BE2C (cell line): ENCODE results near the gene SIL1. TPM values are rescaled to one million over a fixed set of nuclear protein-coding genes. Genes with fewer than 3 reads are reported as not detected.
A peak's percentile ranks its signal among the peaks of the same experiment; 100 is the strongest.

Experiments
- DNase-seq: peaks from one replicate; pipeline ENCODE4 v3.0.0-alpha.2; 2020
- H3K27me3 ChIP-seq: fragments of 250-450 bp; sonication (Bioruptor Pico); 2 replicates; pipeline ENCODE4 v1.5.1; 2020; ENCODE audit warnings: mild to moderate bottlenecking
- H3K36me3 ChIP-seq: fragments of 250-450 bp; sonication (Bioruptor Pico); 2 replicates; pipeline ENCODE4 v1.5.1; 2020; ENCODE audit warnings: mild to moderate bottlenecking
- H3K4me1 ChIP-seq: fragments of 250-450 bp; sonication (Bioruptor Pico); 2 replicates; pipeline ENCODE4 v1.5.1; 2020
- H3K4me3 ChIP-seq: 2 replicates; pipeline ENCODE4 v1.5.1; 2011; ENCODE audit warnings: low read depth, low read length
- H3K9me3 ChIP-seq: fragments of 250-450 bp; sonication (Bioruptor Pico); 2 replicates; pipeline ENCODE4 v1.5.1; 2020
- CTCF ChIP-seq: IDR thresholded peaks from 2 replicates; pipeline ENCODE4 v1.5.1; 2012; ENCODE audit warnings: mild to moderate bottlenecking, low read depth, low read length
- polyA plus RNA-seq: library from polyadenylated mRNA; unstranded; fragments of >200 nt; gene quantifications from one replicate; pipeline ENCODE4 v1.2.1, GENCODE V29; 2012; ENCODE audit warnings: low read depth, missing spikeins; ENCODE audit not compliant: insufficient read length, insufficient read depth

Gene SIL1
- 113 TPM for polyA plus RNA-seq

GRCh38 chr5:139197710-139198669, at the start of gene SIL1:
Gene SIL1 (minus strand): TSS chr5:139198368. CDS start chr5:139127843, 70,525 bp downstream.
- peak within 1 kb of the TSS; percentile 85 for H3K4me3 ChIP-seq
- DNase-seq, result peak; percentile 99

DNA sequence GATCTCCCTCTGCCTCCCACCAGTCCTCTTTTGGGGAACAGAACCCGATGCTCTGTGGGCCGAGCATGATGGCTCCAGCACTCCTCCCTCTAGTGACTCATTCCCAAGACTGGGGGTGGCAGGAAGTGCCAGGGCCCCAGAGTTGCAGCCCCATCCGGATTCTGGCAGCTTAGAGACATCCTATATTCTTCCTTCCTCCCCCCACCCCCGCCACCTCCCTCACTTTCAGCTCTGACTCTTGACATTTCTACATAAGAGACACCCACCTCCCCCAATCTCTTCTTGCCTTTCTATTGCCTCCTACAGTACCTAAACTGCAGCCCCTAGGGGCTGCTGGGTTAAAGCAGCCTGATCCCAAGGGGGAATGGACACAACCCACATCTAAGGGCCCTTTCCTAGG, 48.2 kb upstream of the SIL1 start:
- Histone ChIP-seq H3K4me3 (no peak overlapping the region), H3K9me3 (no peaks in the 10 kb centered on the region), H3K27me3 (no peaks in the 10 kb centered on the region), H3K36me3 (no peaks in the 10 kb centered on the region), H3K4me1 (no peaks in the 10 kb centered on the region)
- DNase-seq, result no peak
- TF ChIP-seq CTCF, result no peak

More at GRCh38 chr5:139197710-139198669, at the start of gene SIL1:
- no peak for TF ChIP-seq CTCF
- Histone ChIP-seq H3K27me3 (no peaks in the 10 kb centered on the region), H3K36me3 (no peaks in the 10 kb centered on the region), H3K9me3 (no peaks in the 10 kb centered on the region), H3K4me1 (peaks cover 4% of the 10 kb centered on the region; the same call in 1 of the 2 replicates)

- no peaks in the 10 kb centered on the region for H3K9me3 ChIP-seq
- H3K4me3 ChIP-seq, result no peak overlapping the region
- no peaks in the 10 kb centered on the region for H3K36me3 ChIP-seq
- no peak for TF ChIP-seq CTCF
- DNase-seq, result no peak
- H3K4me1 ChIP-seq, result no peaks in the 10 kb centered on the region
- H3K27me3 ChIP-seq, result no peaks in the 10 kb centered on the region
Observed at GRCh38 chr5:139245637-139246339, 47.6 kb upstream of the SIL1 start.

- TF ChIP-seq CTCF, result no peak
- no peaks in the 10 kb centered on the region for H3K36me3 ChIP-seq
- no peaks in the 10 kb centered on the region for H3K4me1 ChIP-seq
- no peak for DNase-seq
- H3K4me3 ChIP-seq, result no peak overlapping the region
- no peaks in the 10 kb centered on the region for H3K27me3 ChIP-seq
- no peaks in the 10 kb centered on the region for H3K9me3 ChIP-seq
Observed at GRCh38 chr5:139243425-139243970, 45.3 kb upstream of the SIL1 start.

DNA sequence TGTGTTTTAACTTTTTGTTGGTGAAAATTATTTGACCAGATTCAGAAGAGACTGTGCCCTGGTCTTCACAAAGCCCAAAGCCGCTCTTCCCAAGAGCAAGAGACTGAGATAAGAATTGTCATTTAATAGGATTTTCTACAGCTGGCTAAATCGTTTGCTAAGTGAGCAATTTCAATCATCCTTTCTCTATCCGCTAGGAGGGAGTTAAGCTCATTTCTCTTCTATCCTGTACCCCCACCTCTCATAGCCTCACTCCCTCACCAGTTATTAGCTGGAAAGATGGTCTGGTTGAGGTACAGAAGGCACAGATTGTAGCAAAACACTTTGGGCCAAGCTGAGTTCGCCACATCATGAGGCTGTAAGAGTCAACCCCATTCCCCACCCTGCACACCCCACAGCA, 43.0 kb upstream of the SIL1 start:
- Histone ChIP-seq H3K4me1 (no peaks in the 10 kb centered on the region), H3K9me3 (no peaks in the 10 kb centered on the region), H3K36me3 (no peaks in the 10 kb centered on the region), H3K27me3 (no peaks in the 10 kb centered on the region), H3K4me3 (no peak overlapping the region)
- no peak for TF ChIP-seq CTCF
- no peak for DNase-seq
